VCaP (cell line): ENCODE measurements around the gene RGS1.

Experiments used
- H3K27ac ChIP-seq: fragments of 450-650 bp; 2 replicates; pipeline ENCODE4 v1.5.1; 2017
- CTCF ChIP-seq: fragments of 450-650 bp; conservative IDR thresholded peaks from 2 replicates; pipeline ENCODE4 v1.5.1; 2017; ENCODE audit warnings: mild to moderate bottlenecking, moderate library complexity

The RGS1 gene

GRCh38 chr1:192566657-192567056, 8.9 kb upstream of the RGS1 start:
- no peak for TF ChIP-seq CTCF
- H3K27ac ChIP-seq = no peak overlapping the region

GRCh38 chr1:192568063-192568462, 7.5 kb upstream of the RGS1 start:
- no peak for TF ChIP-seq CTCF
- H3K27ac ChIP-seq = no peak overlapping the region

GRCh38 chr1:192571668-192572067, 3.9 kb upstream of the RGS1 start:
- H3K27ac ChIP-seq = no peak overlapping the region
- TF ChIP-seq CTCF = no peak

GRCh38 chr1:192573499-192573898, 2.1 kb upstream of the RGS1 start:
- TF ChIP-seq CTCF = no peak
- no peak overlapping the region for H3K27ac ChIP-seq

- TF ChIP-seq CTCF = no peak
- H3K27ac ChIP-seq = no peak overlapping the region
These were observed 1.5 kb upstream of the RGS1 start for GRCh38 chr1:192574073-192574472.

- no peak overlapping the region for H3K27ac ChIP-seq
- no peak for TF ChIP-seq CTCF
These were observed 894 bp downstream of the RGS1 start for GRCh38 chr1:192576190-192577144.

GRCh38 chr1:192577145-192578140, 1.9 kb downstream of the RGS1 start:
- no peak overlapping the region for H3K27ac ChIP-seq
- no peak for TF ChIP-seq CTCF
